8988T (cell line): ENCODE data around the gene OPN5.

ENCODE experiments used
- DNase-seq: peaks from one replicate; pipeline ENCODE4 v3.0.0; 2011

The OPN5 gene

GRCh38 chr6:47792216-47792733, 10.4 kb downstream of the OPN5 start:
- no peak for DNase-seq

DNA sequence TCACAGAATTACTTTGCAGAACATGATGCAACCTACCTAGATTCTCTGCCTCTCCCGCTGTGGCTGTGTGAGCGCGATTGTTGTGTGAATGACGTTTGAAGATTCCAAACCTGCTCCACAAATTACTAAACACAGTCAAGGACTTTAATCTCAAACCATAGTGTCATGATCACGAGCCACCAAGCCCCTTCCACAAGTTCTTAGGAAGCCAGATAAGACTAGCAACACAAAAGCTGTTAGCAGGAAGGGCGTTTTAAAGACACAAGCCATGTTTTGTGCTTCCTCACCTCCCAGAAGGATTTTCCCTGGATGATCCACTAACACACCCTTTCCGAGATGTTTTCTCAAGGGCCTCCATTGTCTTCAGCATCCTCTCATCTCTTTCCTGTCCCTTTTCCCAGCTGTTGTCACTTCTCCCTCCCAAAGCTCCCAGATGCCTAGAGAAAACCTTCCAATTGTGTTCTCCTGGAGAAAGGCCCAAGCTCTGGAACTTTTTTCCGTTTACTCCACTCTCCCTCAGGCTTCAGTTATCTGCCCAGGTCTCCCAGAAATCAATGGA, 12.8 kb downstream of the OPN5 start:
- DNase-seq = no peak

- no peak for DNase-seq
Observed at GRCh38 chr6:47801984-47802383, 20.2 kb downstream of the OPN5 start.

DNA sequence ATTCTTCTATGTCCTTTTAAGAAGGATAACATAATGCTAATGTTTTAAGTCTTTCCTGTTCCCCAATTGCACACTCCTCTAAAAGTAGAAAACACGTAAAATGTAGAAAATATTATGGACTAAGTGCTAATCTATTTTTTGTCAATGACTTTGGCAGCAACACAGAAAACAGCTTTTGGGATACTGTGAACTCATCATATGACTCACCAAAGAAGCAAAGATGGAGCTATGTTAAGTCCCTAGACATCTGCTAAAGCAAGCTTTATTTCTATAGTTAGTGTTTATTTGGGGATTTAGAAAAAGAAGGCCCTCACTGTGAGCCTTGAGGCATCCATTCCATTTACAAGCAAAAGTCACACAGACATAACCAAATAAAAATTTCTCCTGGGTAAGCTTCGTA, 23.0 kb downstream of the OPN5 start:
- DNase-seq = no peak

GRCh38 chr6:47809873-47810272, 28.0 kb downstream of the OPN5 start:
- no peak for DNase-seq

DNA sequence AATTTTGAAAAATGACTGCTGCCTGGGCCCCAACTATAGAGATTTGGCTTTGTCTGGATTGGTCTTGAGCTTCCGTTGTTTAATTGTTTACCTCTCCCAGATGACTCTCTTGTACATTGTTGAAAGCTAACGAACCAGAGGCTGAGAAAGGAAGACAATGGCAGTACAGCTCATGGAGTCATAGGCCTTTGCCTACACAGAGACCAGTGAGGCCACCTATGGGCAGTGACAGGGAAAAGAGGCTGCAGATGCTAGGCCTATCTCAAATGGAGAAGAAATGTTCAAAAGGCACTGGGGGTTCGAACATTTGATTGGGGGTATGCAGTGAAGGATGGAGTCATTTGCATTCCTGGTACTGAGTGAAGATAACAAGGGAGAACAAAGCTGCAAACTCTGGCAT, 29.1 kb downstream of the OPN5 start:
- no peak for DNase-seq

DNA sequence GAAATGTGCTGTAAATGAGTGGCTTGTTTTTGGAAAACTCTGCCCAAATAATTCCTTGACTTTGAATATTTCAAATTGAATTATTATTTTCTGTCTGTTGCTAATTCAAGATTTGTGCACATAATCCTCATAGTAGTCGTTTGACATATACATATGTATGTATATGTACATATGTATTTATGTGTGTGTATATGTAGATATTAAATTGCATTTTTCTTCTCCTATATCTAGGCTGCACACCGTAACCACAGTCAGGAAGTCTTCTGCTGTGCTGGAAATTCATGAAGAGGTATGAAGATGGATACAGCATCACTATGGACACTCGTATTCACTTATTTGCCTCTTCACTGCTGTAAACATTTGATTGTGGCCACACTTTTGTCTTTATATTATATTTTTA, 29.6 kb downstream of the OPN5 start:
- no peak for DNase-seq

- no peak for DNase-seq
Observed at GRCh38 chr6:47817749-47818148, 35.9 kb downstream of the OPN5 start.

GRCh38 chr6:47819461-47819860, 37.6 kb downstream of the OPN5 start:
- no peak for DNase-seq

GRCh38 chr6:47822856-47823554, 41.2 kb downstream of the OPN5 start:
- no peak for DNase-seq

GRCh38 chr6:47832386-47833100, 50.7 kb downstream of the OPN5 start:
- no peak for DNase-seq

DNA sequence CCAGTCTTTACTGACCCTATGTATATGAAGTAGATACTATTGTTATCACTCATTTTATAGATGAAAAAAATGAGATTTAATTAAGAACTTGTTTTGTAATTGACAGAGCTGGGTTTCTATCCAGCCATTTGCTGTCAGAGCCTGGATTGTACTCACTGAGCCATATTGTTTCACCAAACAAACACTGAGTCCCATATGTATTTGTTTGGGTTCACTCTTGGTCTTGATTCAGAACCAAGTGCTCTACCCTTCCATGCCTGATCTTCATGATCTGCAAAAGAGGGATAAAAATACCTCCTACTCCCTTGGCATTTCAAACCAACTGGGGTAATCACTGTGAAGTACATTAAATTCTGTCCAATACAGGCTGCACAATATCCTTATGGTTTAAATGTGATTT, 52.4 kb downstream of the OPN5 start:
- no peak for DNase-seq

GRCh38 chr6:47836046-47836445, 54.2 kb downstream of the OPN5 start:
- DNase-seq = no peak

DNA sequence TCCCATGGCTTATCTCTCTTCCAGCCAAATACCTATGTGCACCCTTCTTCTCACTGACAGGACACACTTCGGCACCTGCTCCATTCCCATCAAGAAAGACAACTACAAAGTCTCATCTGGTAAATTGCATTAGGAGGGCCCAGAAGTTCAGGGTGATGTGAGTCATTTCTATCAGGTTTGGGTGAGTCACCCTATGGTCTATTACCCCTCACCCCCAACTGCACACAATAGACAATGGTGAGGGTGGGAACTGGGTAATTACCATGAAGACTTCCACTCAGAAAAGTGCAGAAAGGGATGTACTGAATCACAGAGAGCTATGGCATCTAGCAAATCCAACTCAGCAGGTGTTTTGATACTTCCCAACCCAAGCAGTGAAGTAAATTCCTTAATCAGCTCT, 54.8 kb downstream of the OPN5 start:
- DNase-seq = no peak

GRCh38 chr6:47839645-47840044, 57.8 kb downstream of the OPN5 start:
- DNase-seq = no peak

DNA sequence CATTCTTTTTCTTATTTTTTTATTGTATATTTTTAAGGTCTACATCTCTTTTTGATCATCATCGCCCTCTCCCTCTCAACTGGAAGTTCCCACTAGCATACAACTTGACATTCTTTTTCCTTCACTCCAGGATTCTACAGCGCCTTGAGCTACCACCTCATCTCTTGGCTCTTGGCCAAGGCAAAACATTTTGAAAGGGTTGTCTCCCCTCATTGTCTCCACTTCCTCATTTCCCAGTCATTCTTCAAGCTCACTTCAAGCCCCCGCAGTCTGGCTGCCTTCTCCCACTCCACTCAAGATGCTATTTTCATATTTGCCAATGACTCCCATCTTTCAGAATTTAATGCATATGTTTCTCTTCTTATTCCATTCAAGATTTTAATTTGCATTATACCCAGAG, 63.0 kb downstream of the OPN5 start:
- DNase-seq = no peak

DNA sequence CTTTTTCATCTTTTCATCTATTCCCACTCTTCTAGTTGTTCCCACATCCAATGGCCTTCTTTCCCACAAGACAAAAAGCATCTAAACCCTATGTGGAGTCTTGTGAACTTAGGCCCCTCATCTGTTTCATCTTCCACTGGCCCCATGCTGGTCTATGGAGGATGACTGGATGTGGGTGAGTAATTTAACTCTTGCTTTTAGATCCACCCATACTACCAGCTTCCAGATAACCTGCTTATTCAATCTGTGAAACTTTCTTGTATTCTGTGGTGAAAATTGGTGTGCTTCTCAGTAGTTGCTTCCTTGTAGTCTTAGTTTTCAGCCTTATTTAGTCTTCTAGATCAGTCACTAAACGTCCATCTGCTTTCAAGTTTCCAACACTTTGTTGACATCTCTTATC, 64.9 kb downstream of the OPN5 start:
- DNase-seq = no peak

GRCh38 chr6:47851091-47851490, 69.3 kb downstream of the OPN5 start:
- DNase-seq = no peak

GRCh38 chr6:47852727-47853126, 70.9 kb downstream of the OPN5 start:
- no peak for DNase-seq

- DNase-seq = no peak
Observed at GRCh38 chr6:47853766-47854165, 71.9 kb downstream of the OPN5 start.

DNA sequence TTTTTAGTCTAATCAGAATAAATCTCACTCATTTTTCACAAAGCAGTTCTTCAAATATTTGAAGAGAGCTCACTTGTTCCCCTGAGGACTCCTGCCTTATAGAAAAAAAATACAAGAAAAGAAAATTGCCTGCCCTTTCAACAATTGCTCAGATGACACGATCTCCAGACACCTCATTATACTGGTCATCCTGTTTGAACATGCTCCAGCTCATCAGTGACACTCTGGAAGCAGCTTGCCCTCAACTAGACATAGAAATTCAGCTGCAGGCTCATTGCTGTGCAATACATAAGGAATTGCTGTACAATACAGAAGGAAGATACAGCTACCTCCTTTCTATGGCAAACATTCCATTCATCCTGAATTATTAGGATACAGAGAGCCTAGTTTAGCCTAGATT, 73.1 kb downstream of the OPN5 start:
- DNase-seq = no peak

- DNase-seq = no peak
Observed at GRCh38 chr6:47859175-47859574, 77.3 kb downstream of the OPN5 start.

DNA sequence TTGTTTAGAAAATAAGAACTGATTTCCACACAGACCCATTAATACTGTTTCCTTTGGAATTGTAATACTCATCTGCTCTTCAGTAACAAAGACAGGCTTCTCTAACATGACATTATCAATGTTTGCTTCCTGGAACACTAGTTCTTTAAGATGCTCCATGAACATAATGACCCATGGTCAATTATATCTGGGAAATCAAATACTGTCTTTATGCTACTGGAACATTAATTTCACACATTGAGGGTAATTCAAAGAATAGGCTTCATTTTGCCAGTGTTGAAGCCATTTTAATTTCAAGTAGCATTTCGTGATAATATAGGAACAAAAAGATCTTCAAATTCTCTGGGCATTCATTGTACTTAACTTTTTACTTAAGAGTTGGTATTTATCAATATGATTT, 80.9 kb downstream of the OPN5 start:
- no peak for DNase-seq

DNA sequence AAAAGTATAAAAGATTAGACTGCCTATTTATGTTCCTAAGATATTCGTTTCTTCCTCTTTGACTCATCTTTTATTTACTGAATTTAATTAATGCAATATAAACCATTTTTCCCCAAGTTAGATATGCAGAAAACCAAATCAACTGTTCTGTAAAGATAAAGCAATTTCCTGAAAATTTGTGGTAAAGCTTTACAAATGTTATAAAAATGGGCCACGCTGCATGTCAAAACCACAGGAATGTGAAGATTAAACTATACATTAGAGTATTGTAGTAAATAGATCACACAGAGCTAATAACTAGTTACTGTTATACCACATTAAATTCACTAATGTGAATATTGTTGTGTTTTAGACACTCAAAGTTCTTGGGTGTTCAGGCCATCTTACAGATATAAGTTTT, 83.4 kb downstream of the OPN5 start:
- DNase-seq = no peak
